IPS-18c (cell line): ENCODE data around the gene ZC3H18.
"Not testable (repeated sequence)": the region's sequence is repeated elsewhere in the genome, so short reads cannot be mapped to it uniquely, and the experiment has no call there.

ENCODE experiments used
- H3K4me3 ChIP-seq: 2 replicates; pipeline ENCODE4 v1.7.0; 2013; ENCODE audit warnings: low read depth, mild to moderate bottlenecking, low read length, moderate library complexity; ENCODE audit not compliant: insufficient read depth
- H3K9me3 ChIP-seq: one replicate; pipeline ENCODE4 v1.6.1; 2013; ENCODE audit warnings: mild to moderate bottlenecking, low read length, moderate library complexity; ENCODE audit not compliant: control insufficient read depth, insufficient read depth

ZC3H18 gene

GRCh38 chr16:88606148-88606757 is 36.0 kb downstream of the ZC3H18 start:
- Histone ChIP-seq H3K4me3 (no peak overlapping the region), H3K9me3 (no peaks in the 10 kb centered on the region)

- H3K9me3 ChIP-seq: no peaks in the 10 kb centered on the region
- H3K4me3 ChIP-seq: no peak overlapping the region
These were observed 37.9 kb downstream of the ZC3H18 start for GRCh38 chr16:88608076-88608475.

DNA sequence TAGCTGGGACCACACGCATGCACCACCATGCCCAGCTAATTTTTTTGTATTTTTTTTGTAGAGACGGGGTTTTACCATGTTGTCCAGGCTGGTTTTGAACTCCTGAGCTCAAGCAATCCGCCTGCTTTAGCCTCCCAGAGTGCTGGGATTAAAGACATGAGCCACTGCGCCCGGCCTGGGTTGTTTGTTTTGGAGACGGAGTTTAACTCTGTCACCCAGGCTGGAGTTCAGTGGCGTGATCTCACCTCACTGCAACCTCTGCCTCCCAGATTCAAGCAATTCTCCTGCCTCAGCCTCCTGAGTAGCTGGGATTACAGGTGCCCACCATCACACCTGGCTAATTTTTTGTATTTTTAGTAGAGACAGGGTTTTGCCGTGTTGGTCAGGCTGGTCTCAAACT is 39.2 kb downstream of the ZC3H18 start:
- not testable (repeated sequence) for H3K4me3 ChIP-seq, H3K9me3 ChIP-seq

GRCh38 chr16:88610080-88610479 is 39.9 kb downstream of the ZC3H18 start:
- Histone ChIP-seq H3K4me3 (no peak overlapping the region), H3K9me3 (no peaks in the 10 kb centered on the region)

DNA sequence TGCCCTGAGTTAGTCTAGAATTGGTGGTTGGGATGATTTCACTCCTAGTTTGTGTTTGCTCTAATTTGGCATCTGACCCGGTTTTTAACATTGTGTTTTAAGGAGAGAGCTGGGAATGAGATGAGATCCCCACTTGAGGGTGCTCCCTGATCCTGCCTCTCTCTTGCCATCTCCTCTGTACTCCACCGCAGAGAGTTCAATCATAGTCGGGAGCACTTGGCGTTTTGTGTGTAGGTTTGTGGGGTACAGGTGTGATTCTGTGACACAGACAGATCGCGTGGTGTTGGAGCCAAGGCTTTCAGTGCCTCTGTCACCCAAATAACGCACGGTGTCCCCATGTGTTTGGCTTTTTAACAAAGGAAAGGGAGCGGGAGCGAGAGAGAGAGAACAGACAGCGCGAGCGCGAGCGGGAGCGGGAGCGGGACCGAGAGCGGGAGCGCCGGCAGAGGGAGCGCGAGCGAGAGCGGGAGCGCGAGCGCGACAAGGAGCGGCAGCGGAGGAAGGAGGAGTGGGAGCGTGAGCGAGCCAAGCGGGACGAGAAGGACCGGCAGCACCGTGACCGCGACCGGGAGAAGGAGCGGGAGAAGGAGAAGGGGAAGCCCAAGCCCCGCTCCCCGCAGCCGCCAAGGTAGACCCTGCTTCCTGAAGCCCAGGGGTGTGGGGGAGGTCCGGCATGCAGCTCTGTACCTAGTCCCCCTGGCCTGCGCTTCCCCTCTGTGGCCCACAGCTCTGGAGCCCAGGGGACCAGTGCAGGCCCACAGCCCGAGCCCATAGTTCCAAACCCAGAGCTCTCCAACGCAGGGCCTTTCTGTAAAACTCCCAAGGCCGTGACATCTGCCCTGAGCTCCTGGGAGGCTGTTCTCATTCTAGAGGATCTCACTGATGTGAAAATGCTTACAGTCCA is 41.0 kb downstream of the ZC3H18 start:
- Histone ChIP-seq H3K4me3 (no peak overlapping the region), H3K9me3 (no peaks in the 10 kb centered on the region)

GRCh38 chr16:88613293-88613692 is 43.1 kb downstream of the ZC3H18 start:
- H3K4me3 ChIP-seq: no peak overlapping the region
- no peaks in the 10 kb centered on the region for H3K9me3 ChIP-seq

DNA sequence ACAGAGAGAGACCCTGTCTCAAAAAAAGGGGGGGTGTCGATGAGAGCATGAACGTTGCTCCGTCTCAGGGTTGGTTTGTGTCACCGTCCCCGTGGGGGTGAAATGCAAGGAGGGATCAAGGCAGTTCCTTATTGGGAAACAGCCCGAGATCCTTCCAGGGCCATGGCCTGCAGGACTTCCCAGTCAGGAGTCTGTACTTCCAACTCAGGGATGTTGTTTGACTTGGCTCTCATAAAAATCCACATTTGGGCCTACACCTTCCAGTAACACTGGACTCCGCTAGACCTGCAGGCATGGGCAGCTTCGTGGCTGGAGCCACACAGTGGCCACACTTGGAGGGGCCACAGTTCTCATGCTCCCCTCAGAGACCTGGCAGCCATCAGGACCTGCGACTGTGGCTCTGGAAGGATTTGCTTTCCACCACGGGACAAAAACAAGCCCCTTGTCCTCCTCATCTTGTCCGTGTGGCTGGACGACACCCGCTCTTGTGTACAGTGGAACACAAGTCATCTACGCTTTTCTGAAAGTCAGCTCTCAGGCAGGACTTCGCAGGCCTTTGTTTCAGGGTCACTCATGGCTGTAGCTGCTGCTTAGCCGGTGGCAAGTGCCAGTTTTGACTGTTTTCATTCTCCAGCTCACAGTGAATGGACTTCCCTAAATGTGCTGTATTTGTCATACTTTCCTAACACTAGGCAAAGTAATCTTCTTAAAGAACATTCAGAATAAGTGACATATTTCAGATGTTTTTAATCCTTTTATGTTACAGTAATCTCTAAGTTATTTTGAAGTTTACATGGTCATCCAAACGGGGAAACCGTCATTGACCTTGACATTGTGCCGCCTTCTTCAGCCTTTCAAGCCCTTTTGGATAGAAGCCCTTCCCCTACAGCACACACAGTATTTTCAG is 44.0 kb downstream of the ZC3H18 start:
- H3K4me3 ChIP-seq: no peak overlapping the region
- no peaks in the 10 kb centered on the region for H3K9me3 ChIP-seq

GRCh38 chr16:88614818-88615580 is 44.8 kb downstream of the ZC3H18 start:
- H3K4me3 ChIP-seq: no peak overlapping the region
- H3K9me3 ChIP-seq: no peaks in the 10 kb centered on the region

DNA sequence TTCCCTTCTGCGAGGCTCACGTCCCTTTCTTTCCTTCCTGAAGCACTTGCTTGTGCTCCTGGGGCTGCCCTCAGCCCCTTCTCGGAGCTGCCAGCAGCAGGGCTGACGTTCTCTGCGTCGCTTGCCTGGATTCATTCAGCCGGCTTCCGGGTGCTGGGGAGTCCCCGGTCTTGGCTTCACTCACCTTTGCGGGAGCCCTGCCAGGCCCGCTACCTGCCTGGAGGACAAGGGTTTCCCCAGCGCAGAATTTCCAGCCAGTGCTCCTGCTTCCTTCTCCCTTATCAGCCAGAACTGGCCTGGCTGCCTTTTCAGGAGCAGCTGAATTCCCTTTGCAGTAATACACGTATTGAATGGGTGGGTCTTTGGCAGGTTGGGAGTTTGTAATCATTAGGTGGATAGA is 46.1 kb downstream of the ZC3H18 start:
- Histone ChIP-seq H3K4me3 (no peak overlapping the region), H3K9me3 (no peaks in the 10 kb centered on the region)

DNA sequence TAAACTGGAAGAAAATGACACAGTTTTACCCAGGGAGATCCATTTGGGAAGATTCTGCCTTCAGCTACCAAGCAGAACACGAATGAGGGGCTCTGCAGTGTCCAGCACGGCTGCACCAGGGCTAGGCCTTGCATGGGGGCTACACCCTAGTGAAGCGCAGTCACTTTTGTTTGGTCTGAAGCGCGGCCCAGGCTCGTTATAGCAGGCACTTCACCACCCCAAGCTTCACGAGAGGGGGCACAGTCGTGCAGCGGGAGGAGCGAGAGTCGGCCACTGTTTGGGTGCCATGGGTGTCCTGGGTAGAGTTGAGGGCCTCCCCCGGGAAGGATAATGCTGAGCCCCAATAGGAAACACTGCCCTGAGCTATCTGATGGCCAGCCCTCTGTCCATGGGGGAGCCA is 46.5 kb downstream of the ZC3H18 start:
- H3K9me3 ChIP-seq: no peaks in the 10 kb centered on the region
- no peak overlapping the region for H3K4me3 ChIP-seq

DNA sequence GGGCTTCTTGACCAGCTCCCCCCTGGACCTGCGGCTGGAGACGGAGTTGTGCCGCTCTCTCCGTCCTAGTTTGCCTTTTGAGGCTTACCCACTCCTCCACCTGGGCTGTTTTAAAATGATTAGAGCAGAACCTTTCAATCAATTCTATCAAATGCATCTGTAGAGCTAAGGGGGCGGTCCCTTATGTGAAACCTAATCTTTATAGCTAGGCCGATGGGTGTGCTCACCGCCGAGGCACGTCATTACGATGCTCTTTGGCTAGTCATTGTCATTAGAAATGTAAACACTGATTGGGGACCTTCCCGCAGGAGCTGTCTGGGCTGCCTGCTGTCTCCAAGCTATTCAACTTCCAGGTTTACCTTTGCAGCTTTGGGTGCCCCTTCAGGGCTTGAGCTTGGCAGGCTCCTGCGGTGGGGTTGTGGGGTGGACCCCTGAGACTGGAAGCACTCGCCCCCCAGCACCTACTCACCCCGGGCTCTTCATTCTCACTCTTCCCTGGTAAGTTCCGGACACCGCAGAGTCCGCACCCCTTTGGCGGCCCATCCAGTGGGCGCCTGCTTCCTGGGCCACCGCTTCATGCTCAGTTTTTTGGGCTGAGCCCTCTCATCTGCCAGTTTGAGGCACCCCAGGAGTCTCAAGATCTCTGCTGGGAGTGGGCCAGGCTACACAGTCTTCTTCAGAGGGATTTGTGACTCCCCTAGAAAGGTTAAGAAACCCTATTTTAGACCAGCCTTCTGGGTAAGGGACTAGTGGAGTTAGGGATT is 47.2 kb downstream of the ZC3H18 start:
- Histone ChIP-seq H3K4me3 (no peak overlapping the region), H3K9me3 (no peaks in the 10 kb centered on the region)

- Histone ChIP-seq H3K4me3 (no peak overlapping the region), H3K9me3 (no peaks in the 10 kb centered on the region)
These were observed 48.2 kb downstream of the ZC3H18 start for GRCh38 chr16:88618182-88618955.

DNA sequence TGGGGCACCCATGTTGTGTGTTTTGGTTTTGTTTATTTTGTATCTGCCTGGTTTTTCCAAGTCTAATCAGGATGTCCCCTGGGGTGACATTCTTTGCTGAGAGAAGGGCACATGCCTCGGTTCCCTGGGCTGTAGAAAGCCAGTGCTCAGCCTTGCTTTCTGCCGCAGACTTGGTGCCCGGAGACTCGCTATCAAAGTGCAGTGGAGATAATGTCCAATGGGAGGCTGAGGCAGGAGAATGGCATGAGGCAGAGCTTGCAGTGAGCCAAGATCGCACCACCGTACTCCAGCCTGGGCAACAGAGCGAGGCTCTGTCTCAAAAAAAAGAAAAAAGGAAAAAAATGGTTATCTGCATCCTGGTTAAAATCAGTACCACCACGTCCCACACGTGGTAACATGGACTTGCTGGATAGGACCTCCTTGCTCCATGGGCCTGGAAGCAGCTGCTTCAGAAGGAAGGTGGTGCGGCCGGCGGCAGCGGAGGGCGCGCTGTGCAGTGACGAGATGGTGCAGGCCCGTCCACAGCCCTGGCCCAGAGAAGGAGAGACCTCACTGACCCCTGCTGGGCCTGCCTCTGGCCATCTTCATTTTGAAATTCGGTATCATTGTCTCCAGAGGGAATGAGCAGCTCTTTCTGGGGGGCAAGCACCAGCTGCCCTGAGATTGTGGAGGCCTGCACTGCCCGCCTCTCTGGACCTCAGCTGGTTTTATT is 48.9 kb downstream of the ZC3H18 start:
- no peak overlapping the region for H3K4me3 ChIP-seq
- no peaks in the 10 kb centered on the region for H3K9me3 ChIP-seq

- Histone ChIP-seq H3K4me3 (no peak overlapping the region), H3K9me3 (no peaks in the 10 kb centered on the region)
These were observed 49.9 kb downstream of the ZC3H18 start for GRCh38 chr16:88619859-88620815.
